Stimulated activated naive CD8-positive, alpha-beta T cell treated with anti-CD3 and anti-CD28 coated beads, Interleukin-15, Interleukin-2, amounts not matched to agents 100 ng/mL and 50 ng/mL, for 24 hours (primary cell): ENCODE data around the gene ETNK2.

Source experiments
- H3K27ac Mint-ChIP-seq: one replicate; pipeline ENCODE4 v1.8.0; 2021; ENCODE audit warnings: mild to moderate bottlenecking, mixed read lengths
- H3K27me3 Mint-ChIP-seq: one replicate; pipeline ENCODE4 v1.8.0; 2021; ENCODE audit warnings: mixed read lengths
- H3K36me3 Mint-ChIP-seq: one replicate; pipeline ENCODE4 v1.8.0; 2021; ENCODE audit warnings: low read depth, mixed read lengths
- H3K4me1 Mint-ChIP-seq: one replicate; pipeline ENCODE4 v1.8.0; 2021; ENCODE audit warnings: low read depth, mixed read lengths
- H3K4me3 Mint-ChIP-seq: one replicate; pipeline ENCODE4 v1.8.0; 2021; ENCODE audit warnings: mild to moderate bottlenecking, mixed read lengths
- H3K9me3 Mint-ChIP-seq: one replicate; pipeline ENCODE4 v1.8.0; 2021; ENCODE audit warnings: mixed read lengths

The ETNK2 gene

GRCh38 chr1:204188959-204189639 lies 37.3 kb upstream of the ETNK2 start:
- no peaks in the 10 kb centered on the region for H3K36me3 Mint-ChIP-seq
- H3K4me1 Mint-ChIP-seq = peaks cover 20% of the 10 kb centered on the region
- H3K27ac Mint-ChIP-seq = no peak overlapping the region
- H3K9me3 Mint-ChIP-seq = no peaks in the 10 kb centered on the region
- H3K4me3 Mint-ChIP-seq = peak overlapping the region; percentile 21
- peaks cover 49% of the 10 kb centered on the region for H3K27me3 Mint-ChIP-seq

GRCh38 chr1:204186597-204186996 lies 34.8 kb upstream of the ETNK2 start:
- H3K27ac Mint-ChIP-seq = no peak overlapping the region
- no peak overlapping the region for H3K4me3 Mint-ChIP-seq
- H3K4me1 Mint-ChIP-seq = peaks cover 20% of the 10 kb centered on the region
- H3K9me3 Mint-ChIP-seq = no peaks in the 10 kb centered on the region
- H3K36me3 Mint-ChIP-seq = no peaks in the 10 kb centered on the region
- H3K27me3 Mint-ChIP-seq = peaks cover 40% of the 10 kb centered on the region

GRCh38 chr1:204181116-204181515 lies 29.3 kb upstream of the ETNK2 start:
- no peaks in the 10 kb centered on the region for H3K36me3 Mint-ChIP-seq
- no peaks in the 10 kb centered on the region for H3K4me1 Mint-ChIP-seq
- no peak overlapping the region for H3K27ac Mint-ChIP-seq
- H3K4me3 Mint-ChIP-seq = no peak overlapping the region
- no peaks in the 10 kb centered on the region for H3K9me3 Mint-ChIP-seq
- no peaks in the 10 kb centered on the region for H3K27me3 Mint-ChIP-seq

- H3K36me3 Mint-ChIP-seq = no peaks in the 10 kb centered on the region
- no peaks in the 10 kb centered on the region for H3K4me1 Mint-ChIP-seq
- H3K27ac Mint-ChIP-seq = no peak overlapping the region
- H3K9me3 Mint-ChIP-seq = no peaks in the 10 kb centered on the region
- no peak overlapping the region for H3K4me3 Mint-ChIP-seq
- H3K27me3 Mint-ChIP-seq = no peaks in the 10 kb centered on the region
Measured at GRCh38 chr1:204180133-204180532, 28.3 kb upstream of the ETNK2 start.

GRCh38 chr1:204178487-204179281 lies 26.8 kb upstream of the ETNK2 start:
- Mint-ChIP-seq H3K4me3 (no peak overlapping the region), H3K27ac (no peak overlapping the region), H3K27me3 (peaks cover 3% of the 10 kb centered on the region), H3K36me3 (no peaks in the 10 kb centered on the region), H3K4me1 (no peaks in the 10 kb centered on the region), H3K9me3 (peaks cover 2% of the 10 kb centered on the region)

- Mint-ChIP-seq H3K4me1 (no peaks in the 10 kb centered on the region), H3K9me3 (peaks cover 4% of the 10 kb centered on the region), H3K27ac (no peak overlapping the region), H3K27me3 (peaks cover 6% of the 10 kb centered on the region), H3K4me3 (no peak overlapping the region), H3K36me3 (no peaks in the 10 kb centered on the region)
Measured at GRCh38 chr1:204177133-204177532, 25.3 kb upstream of the ETNK2 start.

GRCh38 chr1:204176049-204176448 lies 24.2 kb upstream of the ETNK2 start:
- Mint-ChIP-seq H3K4me3 (no peak overlapping the region), H3K27me3 (peaks cover 6% of the 10 kb centered on the region), H3K4me1 (no peaks in the 10 kb centered on the region), H3K27ac (no peak overlapping the region), H3K36me3 (no peaks in the 10 kb centered on the region), H3K9me3 (peaks cover 11% of the 10 kb centered on the region)

- Mint-ChIP-seq H3K9me3 (peaks cover 16% of the 10 kb centered on the region), H3K4me1 (no peaks in the 10 kb centered on the region), H3K27me3 (peaks cover 6% of the 10 kb centered on the region), H3K4me3 (no peak overlapping the region), H3K36me3 (no peaks in the 10 kb centered on the region), H3K27ac (no peak overlapping the region)
Measured at GRCh38 chr1:204174958-204175357, 23.1 kb upstream of the ETNK2 start.

- Mint-ChIP-seq H3K27ac (no peak overlapping the region), H3K27me3 (peaks cover 6% of the 10 kb centered on the region), H3K4me1 (no peaks in the 10 kb centered on the region), H3K36me3 (no peaks in the 10 kb centered on the region), H3K4me3 (no peak overlapping the region), H3K9me3 (peaks cover 22% of the 10 kb centered on the region)
Measured at GRCh38 chr1:204172404-204173029, 20.7 kb upstream of the ETNK2 start.

- no peak overlapping the region for H3K4me3 Mint-ChIP-seq
Measured at GRCh38 chr1:204171751-204172178, 19.9 kb upstream of the ETNK2 start.

GRCh38 chr1:204170494-204171155 lies 18.8 kb upstream of the ETNK2 start:
- Mint-ChIP-seq H3K27me3 (peaks cover 6% of the 10 kb centered on the region), H3K4me3 (no peak overlapping the region), H3K9me3 (peaks cover 22% of the 10 kb centered on the region), H3K27ac (no peak overlapping the region), H3K4me1 (no peaks in the 10 kb centered on the region), H3K36me3 (no peaks in the 10 kb centered on the region)

More at GRCh38 chr1:204171751-204172178, 19.9 kb upstream of the ETNK2 start:
- Mint-ChIP-seq H3K27me3 (peaks cover 6% of the 10 kb centered on the region), H3K9me3 (peaks cover 22% of the 10 kb centered on the region), H3K27ac (no peak overlapping the region), H3K4me1 (no peaks in the 10 kb centered on the region), H3K36me3 (no peaks in the 10 kb centered on the region)

GRCh38 chr1:204169858-204170257 lies 18.0 kb upstream of the ETNK2 start:
- H3K27me3 Mint-ChIP-seq = peaks cover 6% of the 10 kb centered on the region
- no peak overlapping the region for H3K4me3 Mint-ChIP-seq
- H3K4me1 Mint-ChIP-seq = no peaks in the 10 kb centered on the region
- H3K27ac Mint-ChIP-seq = no peak overlapping the region
- H3K36me3 Mint-ChIP-seq = no peaks in the 10 kb centered on the region
- peaks cover 22% of the 10 kb centered on the region for H3K9me3 Mint-ChIP-seq

GRCh38 chr1:204167730-204168129 lies 15.9 kb upstream of the ETNK2 start:
- H3K4me1 Mint-ChIP-seq = no peaks in the 10 kb centered on the region
- peaks cover 18% of the 10 kb centered on the region for H3K9me3 Mint-ChIP-seq

GRCh38 chr1:204166219-204166618 lies 14.4 kb upstream of the ETNK2 start, which contains the start of gene REN:
REN (minus strand) TSS chr1:204166337; CDS start chr1:204166293, 44 bp downstream.
- Mint-ChIP-seq H3K36me3 (no peaks in the 10 kb centered on the region), H3K4me1 (no peaks in the 10 kb centered on the region), H3K27me3 (no peaks in the 10 kb centered on the region), H3K4me3 (no peak within 1 kb of the TSS), H3K27ac (no peak within 1 kb of the TSS), H3K9me3 (peaks cover 11% of the 10 kb centered on the region)

More at GRCh38 chr1:204167730-204168129, 15.9 kb upstream of the ETNK2 start:
- no peaks in the 10 kb centered on the region for H3K36me3 Mint-ChIP-seq
- no peak overlapping the region for H3K4me3 Mint-ChIP-seq
- H3K27me3 Mint-ChIP-seq = no peaks in the 10 kb centered on the region
- H3K27ac Mint-ChIP-seq = no peak overlapping the region
